Bone marrow (tissue), 2 donors: ENCODE measurements around the gene CLECL1.
"Not testable (repeated sequence)": the region's sequence is repeated elsewhere in the genome, so short reads cannot be mapped to it uniquely, and the experiment has no call there.

Source experiments
- DNase-seq, 2 donors: peaks; one replicate each; lab custom pipeline; 2025; lab: John Stamatoyannopoulos, UW

CLECL1 gene

GRCh38 chr12:9751204-9752144 is 18.6 kb upstream of the CLECL1 start:
- peak in 1 of 2 donors; percentile 28 for DNase-seq

DNA sequence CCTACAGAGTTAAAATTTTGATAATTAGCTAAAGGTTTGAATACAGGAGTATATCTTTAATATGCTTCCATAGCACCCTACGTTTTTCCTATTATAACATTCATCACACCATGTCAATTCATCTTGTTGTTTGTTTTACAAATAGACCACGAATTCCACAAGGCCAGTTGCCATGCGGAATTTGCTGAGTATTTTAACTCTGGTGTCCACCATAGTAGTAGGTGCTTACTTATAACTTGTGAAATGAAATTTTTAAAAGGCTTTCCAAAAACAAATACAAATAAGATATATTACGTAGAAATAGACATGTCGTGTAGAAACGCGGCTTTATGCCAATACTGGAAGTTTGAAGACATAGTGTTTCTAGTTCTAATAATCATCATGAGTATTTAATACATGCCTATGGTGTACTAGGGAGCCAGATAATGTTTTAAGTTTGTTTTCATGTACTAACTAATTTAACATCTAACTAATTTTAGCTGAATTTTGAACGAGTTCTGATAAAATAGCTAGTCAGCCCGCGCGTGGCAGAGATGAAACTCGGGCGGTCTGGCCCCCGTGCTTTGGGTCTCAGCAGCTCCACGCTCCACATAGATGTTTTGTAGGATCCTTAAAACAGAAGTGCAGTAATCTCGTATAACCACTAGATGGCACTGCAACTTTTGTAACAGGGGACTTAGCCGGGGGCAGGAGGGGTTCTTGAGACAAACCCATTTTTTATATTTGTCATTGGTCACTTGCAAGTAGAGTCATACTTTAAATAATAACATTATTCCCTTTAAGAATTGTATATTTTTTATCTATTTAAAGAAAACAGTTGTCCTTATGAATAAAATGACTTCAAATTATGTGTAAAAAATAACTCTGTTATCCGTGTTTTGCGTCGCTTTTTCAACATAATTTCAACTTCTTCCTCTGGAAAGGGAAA is 17.6 kb upstream of the CLECL1 start:
- peak in 1 of 2 donors; percentile 83 for DNase-seq

- no peak for DNase-seq
Measured at GRCh38 chr12:9749640-9750039, 16.7 kb upstream of the CLECL1 start.

DNA sequence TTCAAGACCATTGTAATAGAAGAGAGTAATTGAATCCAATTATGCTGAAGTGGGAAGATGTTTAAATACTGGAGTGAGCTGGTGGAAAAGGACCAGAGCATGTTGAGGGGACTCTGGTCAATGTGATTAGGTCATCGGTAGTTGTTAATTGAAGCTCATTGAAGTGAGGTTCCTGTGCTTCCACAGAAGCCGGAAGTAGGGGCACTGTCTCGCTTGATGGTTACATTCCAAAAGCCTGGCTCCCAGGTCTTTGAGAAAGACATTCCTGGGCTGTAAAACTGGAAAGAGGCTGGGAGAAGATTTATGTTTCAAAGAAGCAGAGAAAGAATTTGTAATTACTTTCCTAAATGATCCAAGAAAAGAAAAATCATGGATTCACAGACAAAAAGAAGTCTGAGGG is 12.3 kb upstream of the CLECL1 start:
- no peak for DNase-seq

- no peak for DNase-seq
Measured at GRCh38 chr12:9742661-9743060, 9.8 kb upstream of the CLECL1 start.

GRCh38 chr12:9741726-9742125 is 8.8 kb upstream of the CLECL1 start:
- peak in 1 of 2 donors; percentile 68 for DNase-seq

DNA sequence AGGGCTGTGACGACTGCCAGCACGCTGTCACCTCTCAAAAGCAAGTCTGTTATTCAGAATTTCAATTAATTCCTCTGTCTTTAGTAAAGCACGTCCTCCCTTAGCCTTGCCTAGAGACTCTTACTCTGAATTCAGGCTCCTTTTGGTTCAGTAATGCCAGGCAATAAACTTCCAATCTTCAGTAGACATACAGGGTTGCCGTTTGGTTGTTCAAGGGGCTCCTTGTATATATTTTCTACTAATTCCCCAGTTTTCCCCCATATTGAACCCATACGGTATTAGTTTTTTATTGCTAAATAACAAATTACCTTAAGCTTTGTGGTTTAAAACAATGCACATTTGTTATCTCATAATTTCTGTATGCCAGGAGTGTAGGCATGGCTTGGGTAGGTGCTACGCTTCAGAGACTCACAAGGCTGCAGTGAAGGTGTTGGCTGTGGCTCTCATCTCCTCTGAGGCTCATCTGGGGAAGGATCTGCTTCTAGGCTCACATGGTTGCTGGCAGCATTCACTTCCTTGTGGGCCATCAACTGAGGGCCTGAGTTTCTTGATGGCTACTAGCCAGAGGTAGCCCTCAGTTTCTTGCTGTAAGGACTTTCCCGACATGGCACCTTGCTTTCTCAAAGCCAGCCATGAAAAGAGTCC is 7.3 kb upstream of the CLECL1 start:
- no peak for DNase-seq

GRCh38 chr12:9739404-9740105 is 6.7 kb upstream of the CLECL1 start:
- not testable (repeated sequence) for DNase-seq

GRCh38 chr12:9738905-9739304 is 6.0 kb upstream of the CLECL1 start:
- DNase-seq = not testable (repeated sequence)

DNA sequence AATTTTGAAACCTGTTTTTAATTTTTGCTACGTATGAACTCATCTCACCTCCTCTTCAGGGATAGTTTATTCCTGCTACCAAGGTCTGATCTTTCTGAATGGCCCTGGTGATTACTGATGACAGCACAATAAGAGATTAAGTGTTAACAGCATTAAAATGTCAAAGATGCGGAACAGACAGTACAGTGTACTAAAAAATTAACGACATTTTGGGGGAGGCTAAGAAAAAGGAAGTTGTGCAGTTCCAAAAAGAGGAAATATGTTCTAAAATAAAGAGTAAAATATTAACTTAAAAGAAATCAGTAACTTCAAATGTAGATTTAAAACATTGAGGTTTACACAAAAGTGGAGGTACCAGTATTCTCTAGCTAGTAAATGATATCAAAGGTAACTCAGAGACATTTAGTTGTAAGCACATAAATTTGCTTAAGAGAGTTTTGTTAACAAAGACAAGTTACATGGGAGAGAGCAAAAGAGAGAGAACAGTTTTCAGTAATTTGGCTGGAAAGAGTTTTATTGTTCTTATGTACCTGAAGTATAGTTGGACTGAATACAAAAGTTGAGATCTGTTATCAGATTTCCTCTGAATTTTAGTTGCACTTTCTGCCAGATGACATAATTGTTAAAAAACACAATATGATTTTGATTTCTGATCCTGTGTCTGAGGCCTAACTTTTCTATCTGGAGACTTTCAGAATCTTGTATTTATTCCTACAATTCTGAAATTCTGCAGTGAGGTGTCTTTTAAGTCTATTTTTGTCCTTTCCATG is 4.2 kb upstream of the CLECL1 start:
- DNase-seq = peak in 1 of 2 donors; percentile 90

DNA sequence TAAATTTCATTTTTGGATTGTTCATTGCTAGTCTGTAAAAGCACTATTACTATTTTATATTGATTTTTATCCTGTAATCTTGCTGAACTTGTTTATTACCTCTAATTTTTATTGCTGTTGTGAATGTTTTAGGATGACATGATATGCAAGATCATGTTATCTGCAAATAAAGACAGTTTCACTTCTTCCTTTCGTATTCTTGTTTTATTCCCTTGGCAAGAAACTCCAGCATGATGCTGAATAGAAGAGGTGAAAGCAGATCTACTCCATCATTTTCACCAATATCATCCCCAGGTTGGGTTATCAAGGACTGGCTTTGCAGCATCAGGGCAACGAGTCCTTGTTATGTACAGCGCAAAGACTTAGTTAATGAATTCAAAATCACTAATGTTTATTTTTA is 2.7 kb upstream of the CLECL1 start:
- no peak for DNase-seq

DNA sequence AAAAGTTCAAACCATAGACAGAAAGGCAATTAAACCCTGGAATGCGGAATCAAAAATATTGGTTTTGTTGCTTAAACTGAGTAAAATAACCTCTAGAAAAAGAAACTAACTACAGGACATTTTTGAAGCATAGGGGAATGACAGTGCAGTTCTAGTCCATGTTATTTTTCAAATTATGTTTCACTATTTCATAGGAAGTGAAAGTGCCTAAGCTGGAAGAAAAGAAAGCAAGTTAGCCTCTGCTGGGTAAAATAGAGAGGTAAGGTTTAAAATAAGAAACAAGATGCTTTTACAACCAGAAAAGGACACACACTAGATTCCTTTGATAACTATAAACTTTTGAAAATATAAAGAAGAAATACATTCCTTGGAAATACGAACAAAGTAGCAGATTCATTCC is 1.1 kb downstream of the CLECL1 start:
- DNase-seq = peak in 1 of 2 donors; percentile 70

DNA sequence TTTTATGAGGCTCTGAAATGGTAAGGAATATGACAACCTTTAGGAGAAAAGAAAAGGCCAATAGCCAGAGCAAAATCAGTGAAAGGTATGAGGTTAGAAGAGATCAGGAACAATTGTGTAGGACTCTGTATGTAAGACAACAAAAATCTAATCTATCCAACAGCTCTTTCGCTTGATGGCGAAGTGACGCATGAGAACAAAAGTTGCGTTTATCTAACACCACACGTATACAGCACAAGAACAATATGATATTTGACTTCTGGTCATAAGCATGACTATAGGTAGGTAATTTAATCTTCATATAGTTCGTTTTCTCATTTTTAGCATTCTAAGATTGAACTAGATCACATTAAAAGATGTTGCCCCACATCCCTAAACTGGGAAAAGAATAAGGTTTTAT is 1.5 kb downstream of the CLECL1 start:
- no peak for DNase-seq

GRCh38 chr12:9730591-9730990 is 2.3 kb downstream of the CLECL1 start:
- DNase-seq = no peak

DNA sequence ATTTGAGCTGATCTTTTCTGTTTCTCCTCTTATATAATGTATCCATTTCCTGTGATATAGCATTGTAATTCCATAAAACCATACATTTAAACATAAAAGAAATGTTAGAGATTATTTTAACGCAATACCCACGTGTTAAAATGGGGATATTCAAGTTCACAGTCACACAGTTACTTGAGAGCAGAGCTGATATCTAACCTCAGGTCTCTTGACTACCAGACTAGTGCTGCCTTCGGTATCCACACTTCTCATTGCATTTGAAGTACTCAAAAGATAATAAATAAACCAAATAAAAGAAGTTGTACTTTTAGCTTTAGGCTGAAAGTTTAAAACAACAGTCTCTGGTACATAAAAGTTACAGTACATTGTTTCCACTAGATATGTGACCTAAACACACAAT is 2.9 kb downstream of the CLECL1 start:
- no peak for DNase-seq

- no peak for DNase-seq
Measured at GRCh38 chr12:9729082-9729481, 3.8 kb downstream of the CLECL1 start.

- no peak for DNase-seq
Measured at GRCh38 chr12:9727813-9728212, 5.1 kb downstream of the CLECL1 start.

DNA sequence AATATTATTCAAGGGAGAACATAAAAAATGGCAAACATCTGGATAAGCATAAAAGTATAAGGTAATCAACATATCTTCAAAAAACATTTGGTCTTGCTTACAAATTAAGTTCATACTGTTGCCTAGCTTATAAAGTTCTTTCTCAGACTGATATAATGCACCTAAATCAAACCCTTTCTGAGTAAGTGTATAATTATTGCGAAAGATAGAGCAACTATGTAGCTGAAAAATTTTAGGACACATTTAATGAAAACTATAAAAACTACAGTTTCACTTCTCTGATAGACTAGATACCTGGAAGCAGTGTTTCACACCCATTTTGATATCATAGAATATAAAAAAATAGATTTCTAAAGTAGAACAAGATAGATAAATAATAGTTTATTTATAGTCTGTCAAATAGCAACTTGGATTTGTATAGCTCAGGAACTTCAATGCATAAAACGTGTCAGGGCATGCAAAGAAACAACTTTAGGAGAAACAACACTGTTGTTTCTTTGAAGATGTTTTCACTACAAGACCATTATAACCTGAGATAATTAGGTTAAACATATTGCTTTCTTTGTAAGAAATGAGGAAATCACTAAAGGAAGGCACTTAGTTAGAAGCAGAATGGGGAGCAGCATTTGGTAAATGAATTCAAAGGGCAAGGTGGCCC is 7.6 kb downstream of the CLECL1 start:
- DNase-seq = no peak

GRCh38 chr12:9724023-9724422 is 8.9 kb downstream of the CLECL1 start:
- DNase-seq = no peak

DNA sequence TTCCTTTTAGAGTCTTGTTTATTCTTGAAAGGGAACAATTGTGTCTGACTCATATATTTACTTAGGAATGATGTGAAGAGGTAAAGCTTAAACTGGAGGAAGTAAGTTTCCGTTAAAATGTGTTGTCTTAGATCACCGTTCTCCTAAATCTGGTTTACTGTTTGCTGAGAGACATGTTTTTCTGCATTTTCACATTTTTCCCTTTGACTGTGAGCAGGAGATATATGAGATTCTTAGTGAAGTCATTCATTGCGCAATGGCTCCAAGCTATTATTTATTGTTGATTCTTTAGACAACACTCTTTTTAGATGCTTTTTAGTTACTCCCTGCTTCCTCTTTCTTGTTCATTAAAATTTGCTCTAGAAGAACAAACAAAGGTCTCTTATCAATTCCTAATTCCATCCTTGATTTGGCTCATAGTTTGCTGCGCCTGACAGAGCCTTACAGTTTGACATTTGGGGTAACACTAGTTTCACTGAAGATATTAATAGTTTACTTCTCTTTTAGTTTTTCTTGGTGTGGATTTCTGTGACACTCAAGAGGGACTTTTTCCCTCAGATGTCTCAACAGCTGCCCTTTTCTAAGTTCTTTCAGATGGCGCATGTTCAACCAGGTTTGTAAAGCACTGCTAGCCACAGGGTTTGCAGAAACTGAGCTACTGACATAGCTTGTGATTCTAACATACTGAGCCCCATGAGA is 11.4 kb downstream of the CLECL1 start:
- DNase-seq = peak in 1 of 2 donors; percentile 38
